ENCODE results near the gene SPAG7.

Gene SPAG7

GRCh38 chr17:4967539-4968485, at the start of gene SPAG7:
Gene SPAG7, minus strand, starts transcription at chr17:4967817. Its CDS starts 13 bp downstream, at chr17:4967804.
- DNase-seq, result peak; percentile 88 to 89

GRCh38 chr17:5014357-5014756, 46.7 kb upstream of the SPAG7 start:
- no peak for DNase-seq

- no peak for DNase-seq
Observed at GRCh38 chr17:5011928-5012327, 44.3 kb upstream of the SPAG7 start.

- DNase-seq, result no peak
Observed at GRCh38 chr17:5003214-5003867, 35.7 kb upstream of the SPAG7 start.

GRCh38 chr17:5002121-5002788, 34.6 kb upstream of the SPAG7 start:
- DNase-seq, result no peak

- no peak for DNase-seq
Observed at GRCh38 chr17:5000237-5000639, 32.6 kb upstream of the SPAG7 start.

GRCh38 chr17:4999430-5000093, 31.9 kb upstream of the SPAG7 start:
- no peak for DNase-seq

- DNase-seq, result no peak
Observed at GRCh38 chr17:4998732-4999429, 31.3 kb upstream of the SPAG7 start.

- DNase-seq, result peak; percentile 19 to 34
Observed at GRCh38 chr17:4998027-4998731, 30.6 kb upstream of the SPAG7 start.

- peak; percentile 87 to 91 for DNase-seq
Observed at GRCh38 chr17:4997302-4998026, 29.8 kb upstream of the SPAG7 start, which contains the start of the genes INCA1 and KIF1C. Gene INCA1, minus strand, starts transcription at chr17:4997522. Its CDS starts 3,085 bp downstream, at chr17:4994437. Gene KIF1C, plus strand, starts transcription at chr17:4997950. Its CDS starts 2,297 bp downstream, at chr17:5000247.

- no peak for DNase-seq
Observed at GRCh38 chr17:4994081-4994595, 26.5 kb upstream of the SPAG7 start.

- DNase-seq, result no peak
Observed at GRCh38 chr17:4987767-4988567, 20.4 kb upstream of the SPAG7 start.

- DNase-seq, result peak; percentile 84 to 94
Observed at GRCh38 chr17:4986951-4987766, 19.5 kb upstream of the SPAG7 start, which contains the start of gene CAMTA2. Gene CAMTA2, minus strand, starts transcription at chr17:4987675. Its CDS starts 1,453 bp downstream, at chr17:4986222.

- DNase-seq, result no peak
Observed at GRCh38 chr17:4986403-4986802, 18.8 kb upstream of the SPAG7 start.

- no peak for DNase-seq
Observed at GRCh38 chr17:4982305-4982704, 14.7 kb upstream of the SPAG7 start.

GRCh38 chr17:4980644-4981216, 13.1 kb upstream of the SPAG7 start:
- DNase-seq, result no peak

GRCh38 chr17:4978726-4979125, 11.1 kb upstream of the SPAG7 start:
- DNase-seq, result no peak

GRCh38 chr17:4974115-4974670, 6.6 kb upstream of the SPAG7 start:
- no peak for DNase-seq

Measured in stimulated activated CD4-positive, alpha-beta T cell treated with anti-CD3 and anti-CD28 coated beads, Interleukin-4, amount 100 ng/mL, for 4 hours (primary cell).